GM12875 (cell line): ENCODE data around the gene UGT1A7.

Source experiments
- H3K4me3 ChIP-seq: one replicate; pipeline ENCODE4 v1.5.1; 2011; ENCODE audit warnings: low read depth, low read length, control low read depth
- CTCF ChIP-seq: IDR thresholded peaks from 2 replicates; pipeline ENCODE4 v1.5.1; 2011; ENCODE audit warnings: low read depth, mild to moderate bottlenecking, control low read depth, inconsistent platforms, low read length, moderate library complexity, borderline replicate concordance; ENCODE audit not compliant: insufficient read depth

The UGT1A7 gene

GRCh38 chr2:233815861-233816260 lies 134.2 kb downstream of the UGT1A7 start:
- no peak overlapping the region for H3K4me3 ChIP-seq
- no peak for TF ChIP-seq CTCF

DNA sequence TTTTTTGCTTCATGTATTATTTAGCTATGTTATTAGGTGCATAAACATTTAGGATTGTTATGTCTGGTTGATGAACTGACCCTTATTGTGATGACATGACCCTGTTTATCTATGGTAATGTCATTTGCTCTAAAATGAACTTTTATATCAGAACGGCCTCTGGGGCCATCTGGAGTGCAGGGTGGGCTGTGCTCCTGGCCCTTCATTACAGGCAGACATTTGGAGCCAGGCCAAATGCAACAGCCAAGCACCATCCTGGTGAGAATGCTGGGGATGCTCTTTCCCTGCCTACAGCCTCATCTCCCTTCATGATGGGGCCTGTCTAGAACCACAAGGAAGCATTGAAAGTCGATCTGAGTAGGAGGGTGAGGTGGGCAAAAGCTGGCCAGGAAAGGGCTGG lies 134.6 kb downstream of the UGT1A7 start:
- TF ChIP-seq CTCF = no peak
- H3K4me3 ChIP-seq = no peak overlapping the region

GRCh38 chr2:233816771-233817170 lies 135.1 kb downstream of the UGT1A7 start:
- no peak for TF ChIP-seq CTCF
- no peak overlapping the region for H3K4me3 ChIP-seq

- H3K4me3 ChIP-seq = no peak overlapping the region
- TF ChIP-seq CTCF = no peak
Observed at GRCh38 chr2:233817361-233817911, 135.7 kb downstream of the UGT1A7 start.

- no peak for TF ChIP-seq CTCF
- no peak overlapping the region for H3K4me3 ChIP-seq
Observed at GRCh38 chr2:233817995-233818638, 136.4 kb downstream of the UGT1A7 start.

DNA sequence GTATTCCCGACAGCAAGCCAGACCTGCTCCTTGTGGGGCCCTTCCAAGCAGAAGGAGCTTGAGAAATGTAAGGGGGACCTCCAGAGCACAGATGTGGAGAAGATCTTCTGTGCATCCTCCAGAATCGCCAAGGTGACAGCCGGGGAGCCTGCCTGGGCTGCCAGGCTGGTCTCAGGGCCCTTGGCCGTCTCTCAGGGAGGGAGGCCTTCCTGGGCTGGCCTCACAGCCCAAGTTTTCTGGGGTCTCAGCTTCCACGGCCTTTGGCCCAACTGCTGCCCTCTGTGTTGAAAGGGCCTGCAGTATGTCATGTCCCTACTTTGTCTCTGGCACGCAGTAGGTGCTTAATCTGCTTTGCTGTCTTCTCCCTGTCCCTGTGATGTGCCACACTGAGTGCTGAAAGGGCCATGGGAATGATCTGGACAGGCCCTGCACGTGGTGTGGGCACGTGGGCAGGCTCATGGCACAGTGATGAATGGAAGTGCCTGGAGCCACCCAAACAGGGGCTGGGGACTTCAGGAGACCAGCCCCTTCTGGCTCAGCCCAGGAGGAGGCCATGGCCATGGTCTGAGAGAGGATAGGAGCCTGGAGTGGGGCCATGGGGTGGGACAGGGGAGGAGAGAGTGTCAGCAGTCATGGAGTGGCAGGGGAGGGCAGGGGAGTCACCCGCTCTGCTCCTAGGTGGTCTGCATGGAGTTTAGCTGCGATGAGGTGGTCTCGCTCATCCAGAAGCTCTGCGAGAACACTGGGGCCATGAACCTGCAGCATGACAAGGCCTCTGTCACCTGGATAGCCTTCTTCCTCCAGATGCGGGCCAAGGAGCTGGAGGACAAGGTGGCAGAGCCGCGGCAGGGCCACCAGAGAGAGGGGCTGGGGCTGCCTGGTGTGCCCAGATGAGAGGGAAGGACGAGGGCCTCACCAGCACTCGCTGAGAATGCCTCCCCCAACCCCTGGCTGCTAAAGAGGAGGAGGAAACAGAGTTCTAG lies 137.2 kb downstream of the UGT1A7 start:
- H3K4me3 ChIP-seq = no peak overlapping the region
- TF ChIP-seq CTCF = no peak
